SU-DHL-6 (cell line): ENCODE results near the gene SIPA1.

Source experiments
- H2AFZ ChIP-seq: fragments of 200-600 bp; sonication (generic); 2 replicates; pipeline ENCODE4 v1.6.1; 2014; ENCODE audit warnings: low read depth, mild to moderate bottlenecking, moderate library complexity, mixed read lengths, antibody characterized with exemption, low read length; ENCODE audit not compliant: severe bottlenecking
- H3F3A ChIP-seq: fragments of 200-600 bp; shearing (Covaris generic); 2 replicates; pipeline ENCODE4 v1.6.0; 2016; ENCODE audit warnings: antibody characterized with exemption, mild to moderate bottlenecking; ENCODE audit not compliant: insufficient read depth
- H3K27ac ChIP-seq: fragments of 200-600 bp; sonication (generic); 2 replicates; pipeline ENCODE4 v1.5.1; 2016; ENCODE audit warnings: low read depth, mild to moderate bottlenecking, low read length, moderate library complexity, mixed read lengths
- H3K27me3 ChIP-seq: fragments of 200-600 bp; sonication (generic), shearing (Covaris generic); 2 replicates; pipeline ENCODE4 v1.6.0; 2014; ENCODE audit warnings: mild to moderate bottlenecking, low read length
- H3K36me3 ChIP-seq: fragments of 200-600 bp; sonication (generic); 2 replicates; pipeline ENCODE4 v1.6.1; 2014; ENCODE audit warnings: mild to moderate bottlenecking, low read length, mixed read lengths
- H3K4me2 ChIP-seq: fragments of 300-600, 200-600 bp; shearing (Covaris generic), sonication (generic); 2 replicates; pipeline ENCODE4 v1.6.0; 2014; ENCODE audit warnings: low read length, low read depth, mild to moderate bottlenecking; ENCODE audit not compliant: poor library complexity, severe bottlenecking
- H3K4me3 ChIP-seq: fragments of 200-600 bp; sonication (generic); 2 replicates; pipeline ENCODE4 v1.5.1; 2014; ENCODE audit warnings: antibody characterized with exemption, low read length, mild to moderate bottlenecking, mixed read lengths; ENCODE audit not compliant: insufficient read depth, poor library complexity, severe bottlenecking
- H3K79me2 ChIP-seq: fragments of 200-600 bp; sonication (generic); 2 replicates; pipeline ENCODE4 v1.6.1; 2014; ENCODE audit warnings: mild to moderate bottlenecking, low read length, moderate library complexity; ENCODE audit not compliant: insufficient read depth
- H3K9ac ChIP-seq: fragments of 200-600 bp; sonication (generic); 2 replicates; pipeline ENCODE4 v1.7.0; 2014; ENCODE audit warnings: mild to moderate bottlenecking, low read length
- H3K9me2 ChIP-seq: fragments of 200-600 bp; sonication (generic); replicated peaks from 2 replicates; pipeline ENCODE4 v1.6.1; 2014; ENCODE audit warnings: low read length; ENCODE audit not compliant: insufficient read depth
- H3K9me3 ChIP-seq: fragments of 200-600 bp; sonication (generic); 2 replicates; pipeline ENCODE4 v1.6.1; 2014; ENCODE audit warnings: low read length, mixed read lengths; ENCODE audit not compliant: insufficient read depth
- H4K20me1 ChIP-seq: fragments of 200-600 bp; sonication (generic); 2 replicates; pipeline ENCODE4 v1.6.1; 2014; ENCODE audit warnings: low read depth, mild to moderate bottlenecking, antibody characterized with exemption, low read length, moderate library complexity, mixed read lengths
- EZH2phosphoT487 ChIP-seq: fragments of 200-600 bp; sonication (generic), shearing (Covaris generic); conservative IDR thresholded peaks from 2 replicates; pipeline ENCODE4 v1.6.1; 2018; ENCODE audit warnings: mild to moderate bottlenecking, antibody characterized with exemption, low read length, moderate library complexity, mixed read lengths
- TF ChIP-seq, protein P1 (sequence below): fragments of 200-600 bp; sonication (generic); IDR thresholded peaks from one replicate; pipeline ENCODE4 v1.5.1; 2017; ENCODE audit warnings: antibody characterized with exemption, mild to moderate bottlenecking, low read length, moderate library complexity; ENCODE audit not compliant: insufficient read depth, poor library complexity, severe bottlenecking

Gene SIPA1

DNA sequence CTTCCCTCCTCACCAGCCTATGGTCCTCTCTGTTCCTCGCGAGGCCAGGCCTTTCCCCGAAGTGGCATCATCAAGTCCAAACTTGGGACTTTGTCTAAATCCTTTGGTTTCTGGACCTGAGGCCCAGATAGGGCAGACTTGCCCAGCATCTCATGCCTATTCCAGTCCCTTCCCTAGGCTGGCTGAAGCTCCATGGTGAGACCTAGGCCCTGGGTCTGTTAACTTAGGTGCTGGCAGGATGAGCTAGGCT is 13.4 kb downstream of the SIPA1 start:
- Histone ChIP-seq H3K27ac (peak overlapping the region; percentile 83; the same call in 1 of the 2 replicates), H3K79me2 (no peaks in the 10 kb centered on the region), H3K9ac (no peak overlapping the region), H3K9me2 (no peaks in the 10 kb centered on the region), H3K4me2 (no peak overlapping the region), H2AFZ (no peak overlapping the region), H3K27me3 (no peaks in the 10 kb centered on the region), H3F3A (peaks cover 19% of the 10 kb centered on the region), H4K20me1 (no peaks in the 10 kb centered on the region), H3K9me3 (no peaks in the 10 kb centered on the region), H3K36me3 (no peaks in the 10 kb centered on the region), H3K4me3 (no peak overlapping the region)
- TF ChIP-seq, protein P1, sequence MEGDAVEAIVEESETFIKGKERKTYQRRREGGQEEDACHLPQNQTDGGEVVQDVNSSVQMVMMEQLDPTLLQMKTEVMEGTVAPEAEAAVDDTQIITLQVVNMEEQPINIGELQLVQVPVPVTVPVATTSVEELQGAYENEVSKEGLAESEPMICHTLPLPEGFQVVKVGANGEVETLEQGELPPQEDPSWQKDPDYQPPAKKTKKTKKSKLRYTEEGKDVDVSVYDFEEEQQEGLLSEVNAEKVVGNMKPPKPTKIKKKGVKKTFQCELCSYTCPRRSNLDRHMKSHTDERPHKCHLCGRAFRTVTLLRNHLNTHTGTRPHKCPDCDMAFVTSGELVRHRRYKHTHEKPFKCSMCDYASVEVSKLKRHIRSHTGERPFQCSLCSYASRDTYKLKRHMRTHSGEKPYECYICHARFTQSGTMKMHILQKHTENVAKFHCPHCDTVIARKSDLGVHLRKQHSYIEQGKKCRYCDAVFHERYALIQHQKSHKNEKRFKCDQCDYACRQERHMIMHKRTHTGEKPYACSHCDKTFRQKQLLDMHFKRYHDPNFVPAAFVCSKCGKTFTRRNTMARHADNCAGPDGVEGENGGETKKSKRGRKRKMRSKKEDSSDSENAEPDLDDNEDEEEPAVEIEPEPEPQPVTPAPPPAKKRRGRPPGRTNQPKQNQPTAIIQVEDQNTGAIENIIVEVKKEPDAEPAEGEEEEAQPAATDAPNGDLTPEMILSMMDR: no peak
- no peak for TF ChIP-seq EZH2phosphoT487

DNA sequence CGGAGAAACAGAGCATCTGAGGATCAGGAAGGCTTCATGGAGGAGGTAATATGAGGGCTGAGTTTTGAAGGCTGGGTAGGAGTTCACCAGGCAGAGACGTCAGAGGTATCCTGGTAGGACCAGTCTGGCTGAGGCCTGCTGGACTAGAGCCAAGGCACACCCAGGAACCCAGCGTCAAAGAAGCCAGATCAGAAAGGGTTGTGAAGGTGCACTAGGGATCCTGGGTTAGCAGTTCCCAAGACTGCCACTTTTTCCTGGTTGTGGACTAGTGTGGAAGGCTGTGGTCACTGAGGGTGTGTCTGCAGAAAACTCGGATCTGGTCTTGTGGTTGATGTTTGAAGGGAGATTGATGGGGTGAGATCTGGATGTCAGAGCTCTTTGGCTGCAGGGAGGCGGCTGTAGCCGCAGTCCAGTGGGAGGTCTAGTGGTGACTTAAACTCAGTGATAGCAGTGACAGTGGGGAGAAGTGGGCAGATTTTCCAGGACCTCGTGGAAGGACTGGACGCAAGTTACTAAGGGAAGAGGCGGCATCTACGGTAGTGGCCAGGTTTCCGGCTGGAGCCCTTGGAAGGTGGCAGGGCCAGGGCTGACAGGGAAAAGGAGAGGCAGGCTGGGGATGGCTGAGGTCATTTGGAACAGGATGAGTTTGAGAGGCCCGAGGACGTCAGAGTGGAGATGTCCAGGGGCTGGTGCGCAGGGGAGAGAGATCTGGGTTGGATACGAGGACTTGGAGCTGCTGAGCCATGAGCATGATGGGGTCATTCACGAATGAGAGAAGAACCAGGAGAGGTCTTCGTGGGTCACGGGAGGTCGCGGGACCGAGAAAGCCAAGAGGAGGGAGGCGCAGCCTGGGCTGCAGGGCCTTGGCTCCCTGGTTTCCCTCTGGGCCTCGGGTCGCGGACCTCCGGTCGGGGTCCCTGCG is 13.9 kb downstream of the SIPA1 start:
- Histone ChIP-seq H3K36me3 (no peaks in the 10 kb centered on the region), H2AFZ (peak overlapping the region; percentile 37), H3K9ac (peak overlapping the region; percentile 69), H3F3A (peaks cover 19% of the 10 kb centered on the region), H3K27ac (peak overlapping the region; percentile 83), H3K27me3 (no peaks in the 10 kb centered on the region), H3K4me2 (peak overlapping the region; percentile 74), H3K9me3 (no peaks in the 10 kb centered on the region), H4K20me1 (no peaks in the 10 kb centered on the region), H3K79me2 (no peaks in the 10 kb centered on the region), H3K4me3 (peak overlapping the region; percentile 35), H3K9me2 (no peaks in the 10 kb centered on the region)
- TF ChIP-seq, protein P1: no peak
- no peak for TF ChIP-seq EZH2phosphoT487

DNA sequence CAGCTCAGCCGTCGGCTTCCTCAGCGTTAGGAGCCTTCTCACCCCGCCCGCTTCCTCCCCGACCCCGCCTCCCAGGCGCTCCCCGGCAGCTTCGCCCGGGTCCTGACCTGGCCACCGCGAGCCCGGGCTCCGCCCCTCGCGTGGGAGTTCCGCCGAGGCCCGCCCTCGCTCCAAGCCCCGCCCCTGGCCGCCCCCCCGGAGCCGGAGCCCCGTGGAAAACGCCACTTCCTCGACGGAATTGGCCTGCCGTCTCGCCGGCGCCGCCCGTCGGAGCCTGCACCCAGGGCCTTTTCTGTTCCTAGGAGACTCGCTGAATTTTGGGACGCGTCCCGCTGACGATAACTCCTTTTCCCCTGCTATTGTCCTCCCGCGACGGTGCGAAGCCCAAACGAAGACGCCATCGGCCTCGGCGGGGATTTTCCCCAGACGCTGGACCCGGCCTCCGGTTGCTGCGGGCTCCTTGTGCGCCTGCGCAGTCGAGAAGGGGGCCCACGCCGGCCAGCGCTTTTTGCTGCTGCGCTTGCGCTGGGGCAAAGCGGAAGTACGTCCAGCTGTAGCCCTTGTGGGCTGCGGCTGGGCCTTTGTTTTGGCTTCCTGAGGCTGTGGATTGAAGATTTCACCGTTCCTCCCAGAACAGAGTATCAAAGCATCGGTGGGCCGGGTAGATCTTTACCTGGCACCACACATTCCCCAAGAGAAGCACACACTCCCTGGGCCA is 14.8 kb downstream of the SIPA1 start:
- peak overlapping the region; percentile 37 for H2AFZ ChIP-seq
- H3K36me3 ChIP-seq: no peaks in the 10 kb centered on the region
- TF ChIP-seq, protein P1: no peak
- no peak for TF ChIP-seq EZH2phosphoT487
- peak overlapping the region; percentile 69 for H3K9ac ChIP-seq
- no peaks in the 10 kb centered on the region for H3K9me3 ChIP-seq
- H3K79me2 ChIP-seq: no peaks in the 10 kb centered on the region
- H3K4me3 ChIP-seq: peak overlapping the region; percentile 57
- no peaks in the 10 kb centered on the region for H4K20me1 ChIP-seq
- H3F3A ChIP-seq: peaks cover 19% of the 10 kb centered on the region
- peak overlapping the region; percentile 83 for H3K27ac ChIP-seq
- no peaks in the 10 kb centered on the region for H3K9me2 ChIP-seq
- peak overlapping the region; percentile 74 for H3K4me2 ChIP-seq
- no peaks in the 10 kb centered on the region for H3K27me3 ChIP-seq
